Activated T-helper 2 cell treated with anti-CD3 and anti-CD28 coated beads, Interferon-gamma antibody, Interleukin-2, Interleukin-4, amounts not matched to agents 10 μg/mL and 5 μg/mL and 100 μg/mL, durations not matched to agents 14 hours and 24 hours and 36 hours (primary cell): ENCODE measurements around the gene RMND5B. TPM values are rescaled to one million over a fixed set of nuclear protein-coding genes. Genes with fewer than 3 reads are reported as not detected.

Experiments
- DNase-seq: peaks from one replicate; pipeline ENCODE4 v3.0.0; 2021; ENCODE audit warnings: low spot score
- H3K27ac Mint-ChIP-seq: one replicate; pipeline ENCODE4 v1.8.0; 2021; ENCODE audit warnings: mixed read lengths
- H3K27me3 Mint-ChIP-seq: one replicate; pipeline ENCODE4 v1.8.0; 2021; ENCODE audit warnings: low read depth, mixed read lengths
- H3K36me3 Mint-ChIP-seq: one replicate; pipeline ENCODE4 v1.8.0; 2021; ENCODE audit warnings: low read depth, mixed read lengths
- H3K4me1 Mint-ChIP-seq: one replicate; pipeline ENCODE4 v1.8.0; 2021; ENCODE audit warnings: low read depth, mixed read lengths
- H3K4me3 Mint-ChIP-seq: one replicate; pipeline ENCODE4 v1.8.0; 2021; ENCODE audit warnings: low read depth, mild to moderate bottlenecking, moderate library complexity, mixed read lengths
- H3K9me3 Mint-ChIP-seq: one replicate; pipeline ENCODE4 v1.8.0; 2021; ENCODE audit warnings: mixed read lengths
- intact Hi-C: fragments of 100-400 bp; cut with micrococcal nuclease; formaldehyde crosslinking; loops from one replicate; pipeline ENCODE4 v1.15.1; 2023
- total RNA-seq: library from RNA; stranded (reverse); gene quantifications from 2 replicates; pipeline ENCODE4 v1.2.3, GENCODE V29; 2022

Gene RMND5B
- total RNA-seq, 1 donor from 2014 or later, result 29.3 TPM

GRCh38 chr5:178176791-178177190, 46.0 kb downstream of the RMND5B start:
- Mint-ChIP-seq H3K4me3 (no peak overlapping the region), H3K27me3 (peaks cover 3% of the 10 kb centered on the region), H3K36me3 (no peaks in the 10 kb centered on the region), H3K9me3 (no peaks in the 10 kb centered on the region), H3K27ac (no peak overlapping the region), H3K4me1 (no peaks in the 10 kb centered on the region)
- intact Hi-C loops, result no loop called here
- no peak for DNase-seq

GRCh38 chr5:178177569-178177968, 46.8 kb downstream of the RMND5B start:
- intact Hi-C loops, result no loop called here
- H3K4me3 Mint-ChIP-seq, result no peak overlapping the region
- H3K27me3 Mint-ChIP-seq, result peaks cover 3% of the 10 kb centered on the region
- no peak for DNase-seq
- peaks cover 7% of the 10 kb centered on the region for H3K4me1 Mint-ChIP-seq
- no peaks in the 10 kb centered on the region for H3K9me3 Mint-ChIP-seq
- no peaks in the 10 kb centered on the region for H3K36me3 Mint-ChIP-seq
- H3K27ac Mint-ChIP-seq, result no peak overlapping the region

- DNase-seq, result no peak
- Mint-ChIP-seq H3K4me3 (no peak overlapping the region), H3K27ac (no peak overlapping the region), H3K9me3 (no peaks in the 10 kb centered on the region), H3K36me3 (no peaks in the 10 kb centered on the region), H3K27me3 (peaks cover 3% of the 10 kb centered on the region), H3K4me1 (peaks cover 7% of the 10 kb centered on the region)
- intact Hi-C loops, result no loop called here
These were observed 49.5 kb downstream of the RMND5B start for GRCh38 chr5:178180141-178180863.

GRCh38 chr5:178182158-178182876, 51.5 kb downstream of the RMND5B start:
- peaks cover 13% of the 10 kb centered on the region for H3K4me1 Mint-ChIP-seq
- H3K36me3 Mint-ChIP-seq, result no peaks in the 10 kb centered on the region
- no peaks in the 10 kb centered on the region for H3K9me3 Mint-ChIP-seq
- intact Hi-C loops, result no loop called here
- H3K27me3 Mint-ChIP-seq, result peaks cover 2% of the 10 kb centered on the region
- no peak overlapping the region for H3K4me3 Mint-ChIP-seq
- no peak for DNase-seq
- H3K27ac Mint-ChIP-seq, result no peak overlapping the region

- H3K27ac Mint-ChIP-seq, result no peak overlapping the region
- H3K36me3 Mint-ChIP-seq, result no peaks in the 10 kb centered on the region
- peaks cover 9% of the 10 kb centered on the region for H3K27me3 Mint-ChIP-seq
- peaks cover 13% of the 10 kb centered on the region for H3K4me1 Mint-ChIP-seq
- H3K9me3 Mint-ChIP-seq, result no peaks in the 10 kb centered on the region
- no peak overlapping the region for H3K4me3 Mint-ChIP-seq
- intact Hi-C loops, result no loop called here
- DNase-seq, result no peak
These were observed 55.6 kb downstream of the RMND5B start for GRCh38 chr5:178186427-178186826.

DNA sequence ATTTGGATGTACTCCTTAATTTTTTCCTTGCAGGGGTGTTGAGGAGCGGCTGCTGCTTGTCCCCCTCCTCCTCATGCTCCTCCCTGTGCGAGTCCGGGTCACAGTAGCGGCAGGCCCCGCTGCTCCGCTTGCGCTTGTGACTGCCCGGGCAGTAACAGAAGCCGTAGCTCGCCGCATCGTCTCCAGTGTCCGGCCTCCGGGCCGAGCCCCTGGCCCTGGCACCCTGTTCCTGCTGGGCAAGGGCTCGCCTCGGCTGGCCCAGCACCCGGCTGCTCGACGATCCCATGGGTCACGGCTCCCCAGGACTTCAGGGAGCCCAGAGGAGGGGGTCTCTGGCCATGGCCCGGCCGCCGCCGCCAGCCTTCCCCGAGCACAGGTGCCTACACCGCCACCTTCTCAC, 56.2 kb downstream of the RMND5B start, which contains the start of gene GMCL2:
GMCL2 (minus strand) TSS at position 358 of the 400 bp plus-strand sequence; CDS start at position 286, 72 bp downstream.
- intact Hi-C loops, result no loop called here

DNA sequence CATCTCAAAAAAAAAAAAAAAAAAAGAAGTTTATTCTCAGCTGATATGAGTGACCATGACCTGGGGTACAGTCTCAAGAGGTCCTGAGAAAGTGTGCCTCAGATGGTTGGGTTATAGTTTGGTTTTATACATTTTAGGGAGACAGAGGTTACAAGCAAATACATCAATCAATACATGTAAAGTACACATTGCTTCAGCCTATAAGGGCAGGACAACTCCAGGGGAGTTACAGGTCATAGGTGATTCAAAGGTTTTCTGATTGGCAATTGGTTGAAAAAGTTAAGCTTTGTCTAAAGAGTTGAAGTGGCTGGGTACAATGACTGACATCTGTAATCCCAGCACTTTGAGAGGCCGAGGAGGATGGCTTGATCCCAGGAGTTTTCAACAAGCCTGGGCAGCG, 58.6 kb downstream of the RMND5B start:
- Mint-ChIP-seq H3K27ac (no peak overlapping the region), H3K36me3 (no peaks in the 10 kb centered on the region), H3K9me3 (no peaks in the 10 kb centered on the region), H3K4me3 (no peak overlapping the region), H3K4me1 (peaks cover 12% of the 10 kb centered on the region), H3K27me3 (peaks cover 23% of the 10 kb centered on the region)
- intact Hi-C loops, result no loop called here
- no peak for DNase-seq

More for the DNA sequence above, 56.2 kb downstream of the RMND5B start, which contains the start of gene GMCL2:
- no peak within 1 kb of the TSS for H3K4me3 Mint-ChIP-seq
- H3K36me3 Mint-ChIP-seq, result no peaks in the 10 kb centered on the region
- no peaks in the 10 kb centered on the region for H3K9me3 Mint-ChIP-seq
- peaks cover 11% of the 10 kb centered on the region for H3K4me1 Mint-ChIP-seq
- peaks cover 9% of the 10 kb centered on the region for H3K27me3 Mint-ChIP-seq
- no peak within 1 kb of the TSS for H3K27ac Mint-ChIP-seq
- DNase-seq, result no peak

DNA sequence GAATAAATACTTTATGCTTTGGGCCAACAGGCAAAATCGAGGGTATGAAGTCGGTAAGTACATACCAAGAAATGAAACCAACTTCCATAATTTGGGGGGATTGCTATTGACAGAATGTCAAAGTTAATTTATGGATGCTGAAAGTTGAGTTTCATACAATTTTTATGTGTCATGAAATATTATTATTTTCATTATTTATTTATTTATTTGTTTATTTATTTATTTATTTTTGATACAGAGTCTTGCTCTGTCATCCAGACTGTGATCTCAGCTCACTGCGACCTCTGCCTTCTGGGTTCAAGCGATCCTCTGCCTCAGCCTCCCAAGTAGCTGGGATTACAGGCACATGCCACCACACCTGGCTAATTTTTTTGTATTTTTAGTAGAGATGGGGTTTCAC, 60.8 kb downstream of the RMND5B start:
- intact Hi-C loops, result no loop called here

DNA sequence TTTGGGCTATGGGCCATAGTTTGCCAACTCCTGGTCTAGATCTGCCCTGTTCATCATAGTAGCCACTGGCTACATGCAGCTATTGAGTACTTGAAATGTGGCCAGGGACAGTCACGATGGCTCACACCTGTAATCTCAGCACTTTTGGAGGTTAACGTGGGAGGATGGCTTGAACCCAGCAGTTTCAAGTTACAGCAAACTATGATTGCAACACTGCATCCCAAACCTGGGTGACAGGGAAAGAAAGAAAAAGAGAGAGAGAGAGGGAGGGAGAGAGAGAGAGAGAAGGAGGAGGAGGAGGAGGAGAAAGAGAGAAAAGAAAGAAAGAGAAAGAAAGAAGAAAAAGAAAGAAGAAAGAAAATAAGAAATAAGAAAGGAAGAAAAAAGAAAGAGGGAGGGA, 61.4 kb downstream of the RMND5B start:
- DNase-seq, result no peak
- no peaks in the 10 kb centered on the region for H3K9me3 Mint-ChIP-seq
- H3K4me1 Mint-ChIP-seq, result peaks cover 7% of the 10 kb centered on the region
- peaks cover 28% of the 10 kb centered on the region for H3K27me3 Mint-ChIP-seq
- intact Hi-C loops, result no loop called here
- no peak overlapping the region for H3K27ac Mint-ChIP-seq
- H3K36me3 Mint-ChIP-seq, result no peaks in the 10 kb centered on the region
- no peak overlapping the region for H3K4me3 Mint-ChIP-seq

More for the DNA sequence above, 60.8 kb downstream of the RMND5B start:
- Mint-ChIP-seq H3K4me3 (no peak overlapping the region), H3K4me1 (peaks cover 7% of the 10 kb centered on the region), H3K27ac (no peak overlapping the region), H3K27me3 (peaks cover 28% of the 10 kb centered on the region), H3K36me3 (no peaks in the 10 kb centered on the region), H3K9me3 (no peaks in the 10 kb centered on the region)
- no peak for DNase-seq

GRCh38 chr5:178192787-178193186, 62.0 kb downstream of the RMND5B start:
- H3K36me3 Mint-ChIP-seq, result no peaks in the 10 kb centered on the region
- peaks cover 7% of the 10 kb centered on the region for H3K4me1 Mint-ChIP-seq
- no peak overlapping the region for H3K4me3 Mint-ChIP-seq
- DNase-seq, result no peak
- intact Hi-C loops, result no loop called here
- H3K27me3 Mint-ChIP-seq, result peaks cover 28% of the 10 kb centered on the region
- no peaks in the 10 kb centered on the region for H3K9me3 Mint-ChIP-seq
- H3K27ac Mint-ChIP-seq, result no peak overlapping the region

- no peaks in the 10 kb centered on the region for H3K36me3 Mint-ChIP-seq
- H3K27me3 Mint-ChIP-seq, result peaks cover 27% of the 10 kb centered on the region
- peaks cover 7% of the 10 kb centered on the region for H3K4me1 Mint-ChIP-seq
- no peak overlapping the region for H3K4me3 Mint-ChIP-seq
- H3K9me3 Mint-ChIP-seq, result no peaks in the 10 kb centered on the region
- no peak for DNase-seq
- H3K27ac Mint-ChIP-seq, result no peak overlapping the region
- intact Hi-C loops, result no loop called here
These were observed 62.5 kb downstream of the RMND5B start for GRCh38 chr5:178193251-178193809.

DNA sequence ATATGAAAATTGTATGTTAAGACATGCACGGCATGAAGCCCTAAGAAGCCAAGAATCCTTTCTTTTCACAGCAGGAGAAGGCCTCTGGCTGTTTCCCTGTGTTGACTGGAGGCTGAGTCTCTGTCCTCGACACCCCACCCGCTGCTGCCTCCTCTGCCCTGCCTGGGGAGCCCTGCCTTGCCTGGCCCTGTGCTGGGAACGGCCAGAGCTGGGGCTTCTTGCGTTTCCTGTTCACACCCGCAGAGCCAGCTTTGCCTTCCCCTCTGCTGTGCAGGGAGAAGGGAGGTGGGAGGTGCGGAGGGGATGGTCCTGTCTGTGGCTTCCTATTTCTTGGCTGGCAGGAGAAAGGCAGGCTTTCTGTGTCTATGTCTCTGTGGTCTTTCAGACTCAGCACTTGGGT, 63.2 kb downstream of the RMND5B start:
- H3K27me3 Mint-ChIP-seq, result peaks cover 22% of the 10 kb centered on the region
- peaks cover 7% of the 10 kb centered on the region for H3K4me1 Mint-ChIP-seq
- H3K9me3 Mint-ChIP-seq, result no peaks in the 10 kb centered on the region
- intact Hi-C loops, result no loop called here
- no peaks in the 10 kb centered on the region for H3K36me3 Mint-ChIP-seq
- H3K4me3 Mint-ChIP-seq, result no peak overlapping the region
- H3K27ac Mint-ChIP-seq, result no peak overlapping the region
- DNase-seq, result no peak

DNA sequence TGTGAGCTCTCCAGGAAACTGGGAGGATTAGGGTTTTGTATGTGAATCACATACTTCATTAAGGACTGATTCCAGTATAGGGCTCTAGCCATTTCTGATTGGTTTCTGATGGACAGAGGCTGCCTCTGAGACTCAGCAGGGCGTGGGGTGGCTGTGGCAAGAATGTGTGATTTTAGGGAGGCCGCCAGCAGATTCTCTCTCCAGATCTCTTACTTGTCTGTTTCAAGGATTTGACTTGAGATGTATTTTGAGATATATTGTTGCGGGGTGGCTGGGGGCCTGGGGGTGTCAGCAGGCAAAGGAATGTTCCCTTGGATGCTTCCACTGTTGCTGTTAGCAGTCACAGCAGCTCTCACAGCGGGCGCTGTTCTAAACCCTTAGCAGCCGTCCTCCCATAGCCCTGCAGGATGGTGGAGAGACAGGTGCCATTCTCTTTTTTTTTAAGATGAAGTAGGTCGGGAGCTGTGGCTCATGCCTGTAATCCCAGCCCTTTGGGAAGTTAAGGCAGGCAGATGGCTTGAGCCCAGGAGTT, 65.5 kb downstream of the RMND5B start:
- intact Hi-C loops, result no loop called here
- no peak for DNase-seq
- Mint-ChIP-seq H3K4me3 (no peak overlapping the region), H3K4me1 (peaks cover 7% of the 10 kb centered on the region), H3K27ac (no peak overlapping the region), H3K36me3 (no peaks in the 10 kb centered on the region), H3K9me3 (no peaks in the 10 kb centered on the region), H3K27me3 (peaks cover 18% of the 10 kb centered on the region)
